GM12873 (cell line): ENCODE data around the gene GNAI2.

Source experiments
- TF ChIP-seq, protein P1 (sequence below): IDR thresholded peaks from 2 replicates; pipeline ENCODE4 v1.5.1; 2012; ENCODE audit warnings: low read depth, mild to moderate bottlenecking, moderate library complexity, low read length, control low read depth; ENCODE audit not compliant: insufficient read depth; ENCODE audit errors: missing control alignments

GNAI2 gene

DNA sequence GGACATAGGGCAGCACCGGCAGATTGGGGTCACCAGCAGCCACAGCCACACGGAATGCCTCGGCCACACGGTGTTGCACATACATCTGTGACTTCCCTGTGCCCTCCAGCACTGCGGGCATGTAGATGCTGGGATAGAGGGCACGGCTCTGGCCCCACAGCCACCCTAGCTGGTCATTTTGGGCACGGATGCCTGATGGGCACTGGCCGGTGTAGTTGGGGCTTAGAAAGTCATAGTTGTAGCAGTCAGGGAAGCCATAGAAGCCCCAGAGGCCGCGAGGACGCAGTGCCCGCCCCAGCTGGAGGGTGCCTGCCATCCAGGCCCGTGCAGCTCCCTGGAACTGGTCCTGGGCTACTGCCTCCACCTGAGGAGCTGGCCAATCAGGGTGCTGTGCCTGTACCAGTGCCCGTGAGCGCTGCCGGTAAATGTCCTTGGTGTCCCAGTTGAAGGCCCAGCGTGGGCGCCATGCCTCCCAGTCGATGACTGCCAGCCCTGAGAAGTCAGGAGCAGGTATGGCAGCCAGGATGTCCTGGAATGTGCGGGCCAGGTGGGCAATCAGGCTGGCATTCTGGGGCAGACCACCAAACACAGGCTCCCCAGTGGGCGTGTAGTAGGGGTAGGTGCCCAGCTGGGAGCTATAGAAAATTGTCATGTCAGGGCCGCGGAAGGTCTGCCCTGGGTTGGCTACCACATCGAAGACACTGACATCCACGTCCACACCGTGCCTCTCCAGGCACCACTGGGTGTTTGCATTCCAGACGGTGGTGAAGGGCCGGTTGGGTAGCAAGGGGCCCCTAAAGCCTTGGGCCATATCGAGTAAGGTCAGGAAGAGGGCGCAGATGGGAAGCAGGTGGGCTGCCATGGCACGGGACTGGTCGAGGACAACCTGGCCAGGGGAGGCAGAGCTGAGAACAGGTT is 66.3 kb downstream of the GNAI2 start:
- TF ChIP-seq, protein P1, sequence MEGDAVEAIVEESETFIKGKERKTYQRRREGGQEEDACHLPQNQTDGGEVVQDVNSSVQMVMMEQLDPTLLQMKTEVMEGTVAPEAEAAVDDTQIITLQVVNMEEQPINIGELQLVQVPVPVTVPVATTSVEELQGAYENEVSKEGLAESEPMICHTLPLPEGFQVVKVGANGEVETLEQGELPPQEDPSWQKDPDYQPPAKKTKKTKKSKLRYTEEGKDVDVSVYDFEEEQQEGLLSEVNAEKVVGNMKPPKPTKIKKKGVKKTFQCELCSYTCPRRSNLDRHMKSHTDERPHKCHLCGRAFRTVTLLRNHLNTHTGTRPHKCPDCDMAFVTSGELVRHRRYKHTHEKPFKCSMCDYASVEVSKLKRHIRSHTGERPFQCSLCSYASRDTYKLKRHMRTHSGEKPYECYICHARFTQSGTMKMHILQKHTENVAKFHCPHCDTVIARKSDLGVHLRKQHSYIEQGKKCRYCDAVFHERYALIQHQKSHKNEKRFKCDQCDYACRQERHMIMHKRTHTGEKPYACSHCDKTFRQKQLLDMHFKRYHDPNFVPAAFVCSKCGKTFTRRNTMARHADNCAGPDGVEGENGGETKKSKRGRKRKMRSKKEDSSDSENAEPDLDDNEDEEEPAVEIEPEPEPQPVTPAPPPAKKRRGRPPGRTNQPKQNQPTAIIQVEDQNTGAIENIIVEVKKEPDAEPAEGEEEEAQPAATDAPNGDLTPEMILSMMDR: no peak

DNA sequence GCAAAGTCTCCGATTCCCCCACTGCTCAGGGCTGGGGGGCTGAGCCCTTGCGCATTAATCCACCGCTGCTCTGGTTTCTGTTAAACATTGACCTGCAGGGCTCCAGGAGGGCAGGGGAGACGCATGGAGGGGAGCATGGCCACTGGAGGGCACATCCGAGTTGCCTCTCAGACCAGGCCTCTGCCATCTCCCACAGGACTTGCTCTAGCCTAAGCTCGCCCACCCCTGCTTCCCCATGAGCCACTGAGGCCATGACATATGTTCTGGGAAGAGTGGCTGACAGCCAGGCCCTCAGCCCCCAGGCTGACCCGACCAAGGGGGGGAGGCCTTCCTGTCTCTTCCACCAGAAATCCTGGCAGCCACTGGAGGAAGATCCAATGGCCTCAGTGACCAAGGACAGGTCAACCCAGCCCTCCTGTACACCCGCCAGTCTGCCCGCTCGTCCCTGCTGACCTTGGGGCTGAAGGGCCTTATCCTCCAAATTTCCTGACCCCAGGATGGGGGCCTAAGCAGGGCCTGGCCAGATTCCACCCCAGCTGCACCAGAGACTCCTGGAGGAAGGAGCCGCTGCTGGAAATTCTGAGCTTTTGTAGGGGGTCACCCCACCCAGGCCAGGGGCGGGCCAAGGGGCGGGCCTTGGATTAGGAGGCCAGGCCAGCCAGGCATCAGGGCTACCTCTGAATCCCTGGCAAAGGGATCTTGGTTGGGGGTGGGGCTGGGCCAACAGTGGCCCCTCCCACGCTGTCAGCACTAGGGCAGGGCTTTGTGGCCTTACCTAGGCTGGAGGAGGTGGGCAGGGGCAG is 67.2 kb downstream of the GNAI2 start, which contains the start of gene HYAL1:
Gene HYAL1, minus strand, starts transcription at position 562 of the 803 bp plus-strand sequence. CDS start 618 bp downstream, outside the sequence.
- TF ChIP-seq, protein P1: peak; percentile 4

DNA sequence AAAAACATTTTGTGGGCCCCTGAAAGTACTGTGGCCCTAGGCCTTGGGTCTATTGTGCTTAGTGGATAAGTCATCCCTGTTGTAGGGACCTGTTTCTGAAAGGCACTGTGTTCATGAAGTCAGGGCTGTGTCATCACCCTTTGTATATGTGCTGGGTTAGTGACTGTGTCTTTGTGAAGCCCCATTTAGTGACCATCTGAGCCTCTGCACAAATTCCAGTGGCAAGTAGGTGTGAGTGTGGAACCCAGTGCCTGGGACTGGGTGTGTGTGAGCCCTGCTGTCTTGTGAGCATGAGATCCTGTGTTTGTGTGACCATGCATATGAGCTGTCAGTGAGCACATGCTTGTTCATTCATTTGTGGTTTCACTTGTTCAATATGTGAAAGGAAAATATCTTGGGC is 68.6 kb downstream of the GNAI2 start:
- TF ChIP-seq, protein P1: no peak
